Neural progenitor cell (in vitro differentiated cells): ENCODE data around the gene GJC2.

Experiments
- EZH2 ChIP-seq: fragments of 200-600 bp; sonication (generic); IDR thresholded peaks from 2 replicates; pipeline ENCODE4 v1.6.1; 2017; ENCODE audit warnings: antibody characterized with exemption, mild to moderate bottlenecking, moderate library complexity
- EZH2phosphoT487 ChIP-seq: fragments of 200-600 bp; sonication (generic); IDR thresholded peaks from 2 replicates; pipeline ENCODE4 v1.6.1; 2017; ENCODE audit warnings: antibody characterized with exemption
- TF ChIP-seq, protein P1 (sequence below): fragments of 200-600 bp; sonication (generic); IDR thresholded peaks from 2 replicates; pipeline ENCODE4 v1.5.1; 2017; ENCODE audit warnings: antibody characterized with exemption, mild to moderate bottlenecking

DNA sequence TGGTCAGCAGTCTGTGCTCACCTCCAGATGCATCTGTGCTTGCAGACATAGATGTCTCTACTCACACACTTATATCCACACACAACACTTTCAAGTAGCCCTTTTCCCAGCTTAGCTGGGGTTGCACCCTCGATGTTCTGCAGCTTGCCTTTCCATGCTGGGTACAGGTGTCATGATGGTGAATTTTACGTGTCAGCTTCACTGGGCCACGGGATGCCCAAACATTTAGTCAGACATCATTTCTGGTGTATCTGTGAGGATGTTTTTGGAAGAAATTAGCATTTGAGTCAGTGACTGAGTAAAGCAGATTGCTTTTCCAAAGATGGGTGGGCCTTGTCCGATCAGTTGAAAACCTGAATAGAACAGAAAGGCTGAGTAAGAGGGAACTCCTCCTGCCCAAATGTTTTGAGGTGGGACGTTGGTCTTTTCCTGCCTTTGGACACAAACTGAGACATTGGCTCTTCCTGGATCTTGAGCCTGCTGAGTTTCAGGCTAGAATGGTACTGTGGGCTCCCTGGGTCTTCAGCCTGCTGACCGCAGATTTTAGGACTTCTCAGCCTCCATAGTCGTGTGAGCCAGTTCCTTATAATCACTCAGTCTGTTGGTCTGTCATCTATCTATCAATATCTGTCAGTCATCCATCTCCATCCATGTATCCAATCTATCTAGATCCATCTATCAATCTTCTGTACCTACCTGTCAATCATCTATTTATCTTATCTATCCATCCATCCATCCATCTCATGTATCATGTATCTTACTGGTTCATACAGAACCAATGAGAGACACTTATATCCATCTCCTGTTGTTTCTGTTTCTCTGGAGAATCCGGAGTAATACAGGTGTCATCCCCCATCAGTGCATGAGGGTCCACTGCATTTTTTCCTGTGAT lies 45.4 kb downstream of the GJC2 start:
- TF ChIP-seq, protein P1, sequence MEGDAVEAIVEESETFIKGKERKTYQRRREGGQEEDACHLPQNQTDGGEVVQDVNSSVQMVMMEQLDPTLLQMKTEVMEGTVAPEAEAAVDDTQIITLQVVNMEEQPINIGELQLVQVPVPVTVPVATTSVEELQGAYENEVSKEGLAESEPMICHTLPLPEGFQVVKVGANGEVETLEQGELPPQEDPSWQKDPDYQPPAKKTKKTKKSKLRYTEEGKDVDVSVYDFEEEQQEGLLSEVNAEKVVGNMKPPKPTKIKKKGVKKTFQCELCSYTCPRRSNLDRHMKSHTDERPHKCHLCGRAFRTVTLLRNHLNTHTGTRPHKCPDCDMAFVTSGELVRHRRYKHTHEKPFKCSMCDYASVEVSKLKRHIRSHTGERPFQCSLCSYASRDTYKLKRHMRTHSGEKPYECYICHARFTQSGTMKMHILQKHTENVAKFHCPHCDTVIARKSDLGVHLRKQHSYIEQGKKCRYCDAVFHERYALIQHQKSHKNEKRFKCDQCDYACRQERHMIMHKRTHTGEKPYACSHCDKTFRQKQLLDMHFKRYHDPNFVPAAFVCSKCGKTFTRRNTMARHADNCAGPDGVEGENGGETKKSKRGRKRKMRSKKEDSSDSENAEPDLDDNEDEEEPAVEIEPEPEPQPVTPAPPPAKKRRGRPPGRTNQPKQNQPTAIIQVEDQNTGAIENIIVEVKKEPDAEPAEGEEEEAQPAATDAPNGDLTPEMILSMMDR: no peak
- TF ChIP-seq EZH2 (no peak), EZH2phosphoT487 (no peak)
